HG02588 (cell line): ENCODE data around the gene OGFOD3.
A peak's percentile ranks its signal among the peaks of the same experiment; 100 is the strongest.
"Not testable (repeated sequence)": the region's sequence is repeated elsewhere in the genome, so short reads cannot be mapped to it uniquely, and the experiment has no call there.

Source experiments
- ATAC-seq: cut with Tn5 transposase; IDR thresholded peaks from one replicate; pipeline ENCODE4 v1.9.1; 2021; ENCODE audit warnings: mild to moderate bottlenecking, moderate library complexity; ENCODE audit not compliant: unreplicated experiment

The OGFOD3 gene, protein sequence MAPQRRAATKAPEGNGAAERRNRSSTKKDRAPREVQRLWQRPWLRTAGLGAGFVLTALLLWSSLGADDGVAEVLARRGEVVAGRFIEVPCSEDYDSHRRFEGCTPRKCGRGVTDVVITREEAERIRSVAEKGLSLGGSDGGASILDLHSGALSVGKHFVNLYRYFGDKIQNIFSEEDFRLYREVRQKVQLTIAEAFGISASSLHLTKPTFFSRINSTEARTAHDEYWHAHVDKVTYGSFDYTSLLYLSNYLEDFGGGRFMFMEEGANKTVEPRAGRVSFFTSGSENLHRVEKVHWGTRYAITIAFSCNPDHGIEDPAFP

DNA sequence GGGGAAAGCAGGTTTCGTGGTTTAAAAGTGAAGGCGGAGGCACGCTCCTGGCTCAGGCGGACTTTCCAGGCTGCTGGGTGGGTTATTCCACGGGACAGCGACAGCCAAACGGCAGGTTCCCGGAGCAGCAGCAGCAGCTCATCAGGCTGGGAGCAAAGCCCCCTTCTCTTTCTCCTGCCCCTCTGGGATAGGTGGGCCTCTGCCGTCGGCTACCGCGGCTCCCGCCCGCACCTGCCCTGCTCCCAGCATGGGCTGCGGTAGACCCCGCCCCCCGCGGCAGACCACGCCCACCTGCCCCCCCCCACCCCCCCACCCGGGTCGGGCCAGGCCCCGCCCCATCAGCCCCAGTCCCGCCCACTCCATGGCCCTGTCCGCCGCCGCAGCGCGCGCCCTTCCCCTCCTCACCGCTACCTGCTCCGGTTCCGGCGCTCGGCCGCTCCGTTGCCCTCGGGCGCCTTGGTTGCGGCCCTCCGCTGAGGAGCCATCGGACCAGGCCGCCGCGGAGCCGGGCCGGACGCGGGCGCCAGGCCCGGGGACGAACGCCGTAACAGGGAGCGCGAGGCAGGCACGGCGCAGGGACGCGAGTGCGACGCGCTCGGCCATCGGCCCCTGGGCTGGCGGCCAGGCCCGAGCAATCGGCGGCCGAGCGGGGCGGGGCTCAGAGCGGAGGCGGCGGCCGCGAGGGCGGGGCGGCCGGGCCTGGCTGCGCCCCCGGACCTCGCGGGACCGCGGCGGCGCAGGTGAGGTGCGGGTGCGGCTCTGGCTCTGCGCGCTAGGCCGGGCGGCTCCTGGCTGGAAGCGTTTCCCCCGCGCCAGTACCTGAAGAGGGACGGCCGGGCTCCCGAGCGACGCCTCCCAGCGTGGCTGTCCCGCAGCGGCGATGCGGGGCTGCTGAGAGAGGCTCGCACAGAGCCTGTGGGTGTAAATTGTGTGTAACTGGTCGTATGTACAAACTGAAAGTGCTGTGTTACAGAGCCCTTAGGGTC is at the start of gene OGFOD3, which contains the start of gene HEXD:
TSS of gene OGFOD3 (minus strand) at position 586 of the 986 bp plus-strand sequence. CDS start at position 485, 101 bp downstream.
TSS of gene HEXD (plus strand) at position 347 of the 986 bp plus-strand sequence. CDS start 1,453 bp downstream, outside the sequence.
- peak; percentile 84 for ATAC-seq

DNA sequence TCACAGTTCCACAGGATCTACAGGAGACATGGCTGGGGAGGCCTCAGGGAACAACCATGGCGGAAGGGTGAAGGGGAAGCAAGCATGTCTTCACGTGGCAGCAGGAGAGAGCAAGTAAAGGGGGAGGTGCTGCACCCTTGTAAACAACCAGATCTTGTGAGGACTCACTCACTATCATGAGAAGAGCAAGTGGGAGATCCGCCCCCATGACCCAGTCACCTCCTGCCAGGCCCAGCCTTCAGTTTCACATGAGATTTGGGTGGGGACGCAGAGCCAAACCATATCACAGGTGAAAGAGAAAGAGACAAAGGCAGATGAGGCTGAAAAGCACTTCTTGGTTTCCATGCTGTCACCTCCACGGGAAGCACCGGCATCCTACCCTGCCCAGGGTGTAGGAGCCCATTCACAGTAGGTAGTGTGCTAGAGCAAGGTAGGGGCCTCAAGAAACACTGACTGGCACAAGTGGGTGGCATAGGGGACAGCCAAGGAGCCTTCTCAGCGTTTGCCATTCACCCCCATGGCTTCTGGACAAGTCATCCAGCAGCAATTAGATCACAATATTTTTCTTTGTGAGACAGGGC is 46.7 kb upstream of the OGFOD3 start:
- ATAC-seq = no peak

DNA sequence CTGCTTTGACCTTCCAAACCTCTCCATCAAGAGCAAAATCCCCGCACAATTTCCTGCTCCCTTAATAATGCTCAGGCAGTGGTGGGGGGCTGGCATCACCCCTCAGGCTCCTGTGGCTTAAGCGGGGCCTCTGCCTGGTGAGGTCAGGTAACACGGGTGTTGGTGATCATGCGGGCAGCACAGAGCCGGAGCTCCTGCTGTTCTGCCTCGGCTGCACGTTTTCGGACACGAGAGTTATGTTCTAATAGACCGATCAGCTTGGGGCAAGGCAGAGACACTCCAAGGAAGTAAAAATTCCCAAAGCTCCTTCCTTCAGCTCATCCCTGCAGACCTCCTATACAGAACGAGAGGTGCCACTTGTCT is 46.2 kb upstream of the OGFOD3 start:
- ATAC-seq = no peak

DNA sequence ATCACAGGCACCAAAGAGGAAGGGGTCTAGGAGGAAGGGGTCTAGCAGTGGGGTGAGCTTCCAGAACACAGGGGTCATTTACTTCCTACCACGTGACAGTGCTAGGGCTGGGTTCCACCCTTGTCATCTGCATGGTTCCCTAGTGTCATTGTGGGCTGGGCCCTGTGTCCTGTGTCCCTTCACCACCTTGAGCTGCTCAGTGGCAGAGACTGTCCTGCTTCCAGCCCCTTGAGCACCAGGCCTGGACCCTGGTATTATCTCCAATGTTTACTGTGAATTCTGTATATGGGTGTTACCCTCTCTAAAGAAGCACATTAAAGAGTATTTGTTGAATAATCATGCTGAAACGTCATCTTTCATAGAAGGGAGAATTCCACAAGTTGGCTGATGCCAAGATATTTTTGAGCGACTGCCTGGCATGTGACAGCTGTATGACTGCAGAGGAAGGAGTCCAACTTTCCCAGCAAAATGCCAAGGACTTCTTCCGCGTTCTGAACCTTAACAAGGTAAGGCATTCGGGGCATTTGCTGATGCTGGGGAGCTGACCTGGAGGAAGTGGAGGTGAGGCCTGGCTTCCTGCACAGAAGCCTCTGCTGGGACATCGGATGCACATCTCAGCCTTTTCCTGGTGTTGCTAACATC is 45.7 kb upstream of the OGFOD3 start:
- ATAC-seq = no peak

DNA sequence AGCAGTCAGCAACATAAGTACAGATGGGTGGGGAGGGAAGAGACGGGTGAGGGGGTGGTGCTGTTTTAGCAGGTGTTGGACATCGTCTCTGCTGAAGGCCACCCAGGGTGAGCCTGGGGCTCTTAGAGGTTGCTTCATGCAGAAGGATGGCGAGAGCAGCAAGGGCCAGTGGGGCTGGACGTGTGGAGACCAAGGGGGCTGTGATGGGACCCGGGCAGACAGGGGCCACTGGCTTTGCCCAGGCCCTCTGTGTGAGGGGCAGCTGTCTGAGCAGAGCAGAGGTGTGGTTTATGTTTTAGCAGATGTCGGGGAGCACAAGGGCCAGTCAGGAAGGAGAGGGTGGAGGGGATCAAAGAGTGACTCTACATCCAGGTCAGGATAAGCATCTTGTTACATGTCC is 45.0 kb upstream of the OGFOD3 start:
- ATAC-seq = no peak

DNA sequence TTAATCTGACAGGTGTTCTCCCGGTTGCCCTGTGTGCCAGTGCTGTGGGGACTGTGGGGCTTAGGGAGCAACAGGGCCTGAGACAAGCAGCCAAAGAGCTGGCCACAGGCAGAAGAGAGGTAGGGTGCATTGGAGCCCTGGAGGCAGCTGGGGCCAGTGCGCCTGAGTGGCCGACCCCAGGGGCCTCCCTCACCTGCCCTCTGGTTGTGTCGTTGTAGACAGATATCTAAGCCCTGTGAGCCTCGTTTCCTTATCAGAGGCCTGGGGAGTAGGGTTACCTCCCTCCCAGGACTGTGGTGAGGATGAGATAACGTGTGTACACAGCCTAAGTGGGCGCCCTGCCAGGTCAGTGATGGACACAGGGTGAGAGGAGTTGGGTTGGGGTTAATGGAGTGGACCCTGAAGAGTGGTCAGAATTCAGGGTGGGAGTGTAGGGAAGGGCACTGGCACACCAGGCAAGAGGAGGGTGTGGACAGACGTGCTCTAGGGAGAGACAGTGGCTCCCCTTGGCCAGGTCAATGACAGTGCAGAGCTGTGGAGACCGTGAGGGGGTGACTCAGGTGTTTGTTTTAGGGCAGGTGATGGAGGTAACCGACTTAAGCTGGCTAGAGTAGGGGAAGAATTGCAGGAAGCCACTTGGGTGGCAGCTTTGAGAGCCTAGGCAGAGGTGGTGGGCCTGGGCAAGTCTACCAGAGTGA is 43.6 kb upstream of the OGFOD3 start:
- ATAC-seq = no peak

DNA sequence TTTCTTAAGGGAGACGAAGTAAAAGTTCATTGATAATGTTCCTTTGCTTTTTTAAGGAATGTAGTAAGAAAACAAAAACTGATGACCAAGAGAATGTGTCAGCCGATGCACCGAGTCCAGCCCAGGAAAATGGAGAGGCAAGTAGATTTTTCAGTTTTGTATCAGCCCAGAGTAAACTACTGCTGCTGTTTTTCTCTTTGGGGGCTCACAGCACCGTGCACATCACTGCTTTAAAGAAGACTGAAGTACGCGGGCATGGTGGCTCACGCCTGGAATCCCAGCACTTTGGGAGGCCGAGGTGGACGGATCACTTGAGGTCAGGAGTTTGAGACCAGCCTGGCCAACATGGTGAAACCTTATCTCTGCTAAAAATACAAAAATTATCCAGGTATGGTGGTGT is 41.5 kb upstream of the OGFOD3 start:
- ATAC-seq = not testable (repeated sequence)

DNA sequence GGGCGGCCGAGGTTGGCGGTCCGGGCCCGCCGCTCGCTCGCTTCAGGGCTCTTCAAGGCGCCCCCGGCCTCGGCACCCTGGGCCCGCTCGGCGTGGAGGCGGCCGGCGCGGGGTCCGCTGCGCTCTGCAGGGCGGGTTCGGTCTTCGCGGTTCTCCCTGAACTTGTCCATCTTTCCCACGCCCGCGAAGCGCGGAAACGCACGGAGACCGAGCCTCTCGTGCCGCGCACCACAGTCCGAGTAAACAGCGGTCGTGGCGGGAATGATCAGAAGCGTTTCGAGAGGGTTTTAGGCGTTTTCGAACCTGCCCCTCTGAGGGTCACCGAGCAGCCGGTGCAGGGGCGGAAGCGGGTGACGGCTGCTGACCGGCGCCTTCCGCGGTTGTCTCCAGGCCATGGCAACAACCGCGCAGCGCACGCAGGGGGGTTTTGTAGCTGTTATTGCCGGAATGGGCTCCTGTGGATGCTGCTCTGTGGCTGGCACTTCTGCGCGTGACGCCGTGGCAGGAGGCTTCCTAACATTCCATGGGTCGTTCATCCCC is 40.6 kb upstream of the OGFOD3 start:
- peak; percentile 4 for ATAC-seq

DNA sequence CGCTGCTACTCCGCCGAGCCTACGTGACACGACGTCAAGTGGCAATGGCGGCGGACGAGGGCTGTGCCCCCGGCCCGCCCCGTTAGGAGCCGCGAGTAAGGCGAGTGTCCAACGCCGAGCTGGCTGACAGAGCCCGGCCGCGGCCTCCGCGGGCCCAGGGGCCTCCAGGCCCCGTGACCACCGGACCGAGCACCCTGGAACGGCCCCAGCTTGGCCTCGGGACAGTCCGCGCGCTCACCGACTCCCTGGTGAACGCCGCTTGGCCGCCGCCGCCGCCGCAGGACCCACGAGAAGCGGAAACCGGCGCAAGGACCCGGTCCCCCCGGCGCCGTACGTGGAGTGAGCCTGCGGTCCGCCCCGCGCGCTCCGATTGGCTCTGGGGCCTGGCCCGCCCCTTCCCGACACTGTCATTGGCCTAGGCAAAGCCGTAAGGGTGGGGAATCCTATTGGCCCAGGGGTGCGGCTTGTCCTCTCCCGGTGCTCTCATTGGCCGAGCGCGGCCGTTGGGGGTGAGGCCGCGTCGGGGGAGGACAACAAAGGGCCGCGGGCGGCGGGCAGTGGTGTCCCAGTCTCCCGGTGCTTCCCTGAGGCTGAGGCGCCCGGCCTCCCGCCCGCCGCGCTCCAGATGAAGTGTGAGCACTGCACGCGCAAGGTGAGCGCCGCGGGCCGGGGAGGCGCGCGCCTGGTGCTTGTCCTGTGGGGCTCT is 39.9 kb upstream of the OGFOD3 start, which contains the start of gene NARF:
TSS of gene NARF (plus strand) at position 563 of the 706 bp plus-strand sequence. CDS start at position 626, 63 bp downstream.
- ATAC-seq = peak; percentile 87

DNA sequence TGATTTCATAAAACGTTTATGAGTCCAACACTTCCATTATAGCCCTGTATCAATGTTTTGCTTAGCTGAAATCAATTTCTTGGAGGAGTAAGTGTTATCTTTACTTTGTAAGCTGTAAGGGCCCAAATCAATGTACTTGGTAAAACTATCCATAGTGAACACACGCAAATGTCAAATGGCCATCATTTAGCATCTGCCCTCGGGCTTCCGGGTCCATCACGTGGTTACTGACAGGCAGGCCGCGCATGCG is 39.5 kb upstream of the OGFOD3 start:
- ATAC-seq = no peak

DNA sequence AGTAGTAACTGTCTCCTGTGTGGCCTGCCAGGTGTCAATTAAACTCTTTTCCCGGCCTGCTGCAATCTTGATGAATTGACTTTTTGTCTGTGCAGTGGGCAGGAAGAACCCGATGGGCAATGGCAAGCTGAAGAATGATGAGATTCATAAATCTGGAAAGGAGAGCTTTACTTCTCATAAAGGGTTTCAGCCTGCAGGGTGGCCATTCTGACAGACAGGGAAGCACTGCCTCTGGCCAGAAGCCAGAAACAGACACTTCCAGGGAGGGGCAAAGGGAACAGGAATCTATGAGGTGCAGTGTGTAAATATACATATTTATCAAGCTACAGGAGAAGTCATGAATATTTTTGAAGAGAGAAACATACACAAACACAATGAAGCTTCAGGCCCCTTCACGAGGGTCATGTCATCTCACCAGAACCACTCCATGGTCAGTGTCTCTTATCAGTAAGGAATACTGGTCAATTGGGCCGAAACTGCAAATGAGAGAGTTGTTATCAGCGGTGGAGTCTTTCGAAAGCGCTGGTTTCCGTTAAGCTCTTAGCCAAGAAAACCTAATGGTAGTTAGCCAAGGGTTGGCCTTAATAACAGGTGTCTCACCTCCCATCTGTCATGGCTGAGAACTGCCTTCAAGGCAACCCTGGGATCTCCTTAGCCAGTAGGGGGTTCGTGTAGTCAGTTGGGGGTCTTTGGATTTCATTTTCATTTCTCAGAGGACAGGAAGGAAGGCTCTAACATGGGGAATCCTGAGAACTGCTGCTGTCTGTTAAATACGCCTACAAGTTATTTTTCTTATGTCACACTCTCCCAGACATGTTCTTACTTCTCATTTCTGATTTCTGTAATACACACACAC is 38.9 kb upstream of the OGFOD3 start:
- no peak for ATAC-seq

DNA sequence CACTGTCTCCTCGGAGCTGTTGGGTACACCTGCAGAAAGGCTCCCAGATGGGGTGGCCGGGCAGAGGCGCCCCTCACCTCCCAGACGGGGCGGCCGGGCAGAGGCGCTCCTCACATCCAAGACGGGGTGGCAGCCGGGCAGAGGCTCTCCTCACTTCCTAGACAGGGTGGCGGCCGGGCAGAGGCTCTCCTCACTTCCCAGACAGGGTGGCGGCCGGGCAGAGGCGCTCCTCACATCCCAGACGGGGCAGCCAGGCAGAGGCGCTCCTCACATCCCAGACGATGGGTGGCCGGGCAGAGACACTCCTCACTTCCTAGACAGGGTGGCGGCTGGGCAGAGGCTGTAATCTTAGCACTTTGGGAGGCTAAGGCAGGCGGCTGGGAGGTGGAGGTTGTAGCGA is 35.3 kb upstream of the OGFOD3 start:
- ATAC-seq = not testable (repeated sequence)

DNA sequence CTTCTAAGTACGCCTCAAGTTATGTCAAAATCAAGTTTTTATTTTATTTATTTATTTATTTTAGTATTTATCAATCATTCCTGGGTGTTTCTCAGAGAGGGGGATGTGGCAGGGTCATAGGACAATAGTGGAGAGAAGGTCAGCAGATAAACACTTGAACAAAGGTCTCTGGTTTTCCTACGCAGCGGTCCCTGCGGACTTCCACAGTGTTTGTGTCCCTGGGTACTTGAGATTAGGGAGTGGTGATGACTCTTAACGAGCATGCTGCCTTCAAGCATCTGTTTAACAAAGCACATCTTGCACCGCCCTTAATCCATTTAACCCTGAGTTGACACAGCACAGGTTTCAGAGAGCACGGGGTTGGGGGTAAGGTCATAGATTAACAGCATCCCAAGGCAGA is 34.8 kb upstream of the OGFOD3 start:
- ATAC-seq = not testable (repeated sequence)

DNA sequence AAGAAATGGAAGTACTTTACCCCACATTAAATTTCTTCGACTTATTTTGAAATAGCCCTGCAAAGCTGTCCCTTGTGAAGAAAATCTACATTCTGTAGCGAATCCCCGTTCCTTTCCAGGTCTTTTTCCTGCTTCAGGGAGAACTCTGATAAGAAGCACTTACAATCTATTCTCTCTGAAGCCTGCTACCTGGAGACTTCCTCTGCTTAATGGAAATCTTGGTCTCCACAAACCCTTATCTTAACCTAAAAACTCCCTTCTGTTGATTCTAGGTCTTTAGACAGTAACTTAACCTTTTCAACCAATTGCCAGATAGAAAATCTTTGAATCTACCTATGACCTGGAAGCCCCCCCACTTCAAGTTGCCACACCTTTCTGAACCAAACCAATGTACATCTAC is 33.8 kb upstream of the OGFOD3 start:
- no peak for ATAC-seq

DNA sequence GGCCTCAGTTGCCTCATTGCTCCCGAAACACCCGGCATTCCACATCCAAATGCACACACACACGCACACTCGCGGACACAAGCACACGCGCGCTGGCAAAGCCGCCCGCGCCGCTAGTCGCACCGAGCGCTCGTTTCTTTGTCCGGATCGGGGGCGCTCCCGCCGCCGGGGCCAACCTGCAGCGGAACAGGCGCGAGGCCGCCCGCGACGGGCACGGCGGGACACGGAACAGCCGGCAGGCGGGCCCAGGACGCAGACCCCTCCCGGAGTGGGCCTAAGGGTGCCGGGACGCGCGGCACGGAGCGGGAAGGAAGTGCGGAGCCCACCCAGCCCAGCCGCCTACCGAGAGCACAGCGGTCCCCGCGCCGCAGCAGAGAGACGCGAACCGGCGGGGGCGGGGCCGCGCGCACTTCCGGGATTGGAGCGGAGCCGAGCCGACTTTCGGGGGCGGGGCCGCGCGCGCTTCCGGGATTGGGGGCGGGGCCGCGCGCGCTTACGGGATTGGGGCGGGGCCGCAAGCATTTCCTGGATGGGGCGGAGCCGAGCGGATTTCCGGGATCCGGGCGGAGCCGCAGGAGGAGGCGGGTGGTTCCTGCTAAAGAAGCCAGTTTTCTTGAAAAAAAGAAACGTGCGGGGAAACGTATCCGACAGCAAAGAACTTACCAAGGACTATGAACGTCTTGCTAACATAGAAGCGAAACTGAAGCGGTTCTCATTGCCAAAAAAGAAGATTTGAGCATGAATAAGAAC is 32.1 kb upstream of the OGFOD3 start, which contains the start of gene CYBC1:
TSS of gene CYBC1 (minus strand) at position 396 of the 750 bp plus-strand sequence. CDS start 1,498 bp downstream, outside the sequence.
- peak; percentile 69 for ATAC-seq

DNA sequence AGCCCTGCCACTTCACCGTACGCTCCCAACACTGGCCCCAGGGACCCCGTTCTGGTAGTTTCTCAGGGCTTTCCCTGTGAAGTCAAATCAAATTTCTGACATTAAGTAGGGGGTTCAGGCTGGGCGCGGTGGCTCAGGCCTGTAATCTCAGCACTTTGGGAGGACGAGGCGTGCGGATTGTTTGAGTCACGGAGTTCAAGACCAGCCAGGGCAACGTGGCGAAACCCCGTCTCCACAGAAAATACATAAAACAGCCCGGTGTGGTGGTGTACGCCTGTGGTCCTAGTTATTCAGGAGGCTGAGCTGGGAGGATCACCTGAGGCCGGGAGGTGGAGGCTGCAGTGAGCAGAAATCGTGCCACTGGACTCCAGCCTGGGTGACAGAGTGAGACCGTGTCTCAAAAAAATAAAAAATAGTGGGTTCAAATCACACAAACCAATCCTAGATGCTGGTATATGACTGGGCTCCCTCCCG is 31.5 kb upstream of the OGFOD3 start:
- ATAC-seq = peak; percentile 5

DNA sequence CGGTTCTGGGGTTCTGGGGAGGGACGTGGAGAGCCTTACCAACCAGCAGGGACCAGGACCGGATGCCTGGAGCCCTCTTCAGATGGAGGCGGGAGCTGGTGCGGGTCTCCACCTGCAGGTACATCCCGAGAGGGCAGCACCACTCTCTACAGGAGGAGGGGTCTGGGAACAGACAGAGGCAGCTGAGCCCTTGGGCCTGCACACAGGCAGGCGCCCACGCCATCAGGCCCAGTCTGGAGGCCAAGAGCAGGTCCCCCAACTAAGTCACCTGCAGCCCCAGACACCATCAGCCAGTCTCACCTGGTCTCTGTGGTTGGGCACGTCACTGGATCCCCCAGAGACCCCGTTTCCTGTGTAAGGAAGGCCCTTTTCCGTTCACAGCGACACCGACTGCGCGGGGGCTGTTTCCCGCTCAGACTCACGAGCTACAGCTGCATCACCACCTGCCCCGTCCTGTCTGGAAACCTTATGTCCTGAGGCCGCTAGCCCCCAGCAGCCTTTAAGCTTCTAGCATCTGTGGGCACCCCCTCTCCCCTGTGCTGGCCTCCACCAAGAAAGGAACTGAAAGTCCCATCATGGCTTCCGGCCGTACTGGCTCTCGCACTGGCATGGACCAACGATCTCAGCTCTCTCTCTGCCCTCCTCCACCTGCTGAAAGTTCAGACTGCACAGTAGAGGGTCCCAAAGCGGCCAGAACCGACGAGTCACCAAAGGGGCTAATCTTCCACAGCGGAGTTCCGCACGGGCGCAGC is 30.9 kb upstream of the OGFOD3 start:
- ATAC-seq = peak; percentile 39
